Lower leg skin (tissue), 3 donors: ENCODE measurements around the gene ATP2B2.

ENCODE experiments used
- CTCF ChIP-seq, 3 donors: fragments of 450-650 bp; IDR thresholded peaks; one replicate each; pipeline ENCODE4 v1.5.1; 2016; ENCODE audit warnings: antibody characterized with exemption in 3 of 3, mild to moderate bottlenecking in 3 of 3, moderate library complexity in 2 of 3
- POLR2A ChIP-seq, 2 donors: fragments of 450-650 bp; IDR thresholded peaks; one replicate each; pipeline ENCODE4 v1.6.1; 2016 to 2017; ENCODE audit warnings: antibody characterized with exemption in 2 of 2, mild to moderate bottlenecking in 1 of 2, moderate library complexity in 1 of 2

- no peak for TF ChIP-seq CTCF (IDR thresholded peaks at IDR 0.05)
- no peak for TF ChIP-seq POLR2A (IDR thresholded peaks at IDR 0.05)
These were observed 120.6 kb downstream of the ATP2B2 start for GRCh38 chr3:10384541-10385360.
